GM12872 (cell line): ENCODE data around the gene PIK3R5.

Experiments
- TF ChIP-seq, protein P1 (sequence below): IDR thresholded peaks from 3 replicates; pipeline ENCODE4 v1.5.1; 2011; ENCODE audit warnings: low read depth, mild to moderate bottlenecking, low read length, moderate library complexity; ENCODE audit not compliant: insufficient read depth

PIK3R5 gene

GRCh38 chr17:8875957-8876356, 89.5 kb downstream of the PIK3R5 start:
- TF ChIP-seq, protein P1, sequence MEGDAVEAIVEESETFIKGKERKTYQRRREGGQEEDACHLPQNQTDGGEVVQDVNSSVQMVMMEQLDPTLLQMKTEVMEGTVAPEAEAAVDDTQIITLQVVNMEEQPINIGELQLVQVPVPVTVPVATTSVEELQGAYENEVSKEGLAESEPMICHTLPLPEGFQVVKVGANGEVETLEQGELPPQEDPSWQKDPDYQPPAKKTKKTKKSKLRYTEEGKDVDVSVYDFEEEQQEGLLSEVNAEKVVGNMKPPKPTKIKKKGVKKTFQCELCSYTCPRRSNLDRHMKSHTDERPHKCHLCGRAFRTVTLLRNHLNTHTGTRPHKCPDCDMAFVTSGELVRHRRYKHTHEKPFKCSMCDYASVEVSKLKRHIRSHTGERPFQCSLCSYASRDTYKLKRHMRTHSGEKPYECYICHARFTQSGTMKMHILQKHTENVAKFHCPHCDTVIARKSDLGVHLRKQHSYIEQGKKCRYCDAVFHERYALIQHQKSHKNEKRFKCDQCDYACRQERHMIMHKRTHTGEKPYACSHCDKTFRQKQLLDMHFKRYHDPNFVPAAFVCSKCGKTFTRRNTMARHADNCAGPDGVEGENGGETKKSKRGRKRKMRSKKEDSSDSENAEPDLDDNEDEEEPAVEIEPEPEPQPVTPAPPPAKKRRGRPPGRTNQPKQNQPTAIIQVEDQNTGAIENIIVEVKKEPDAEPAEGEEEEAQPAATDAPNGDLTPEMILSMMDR = no peak

DNA sequence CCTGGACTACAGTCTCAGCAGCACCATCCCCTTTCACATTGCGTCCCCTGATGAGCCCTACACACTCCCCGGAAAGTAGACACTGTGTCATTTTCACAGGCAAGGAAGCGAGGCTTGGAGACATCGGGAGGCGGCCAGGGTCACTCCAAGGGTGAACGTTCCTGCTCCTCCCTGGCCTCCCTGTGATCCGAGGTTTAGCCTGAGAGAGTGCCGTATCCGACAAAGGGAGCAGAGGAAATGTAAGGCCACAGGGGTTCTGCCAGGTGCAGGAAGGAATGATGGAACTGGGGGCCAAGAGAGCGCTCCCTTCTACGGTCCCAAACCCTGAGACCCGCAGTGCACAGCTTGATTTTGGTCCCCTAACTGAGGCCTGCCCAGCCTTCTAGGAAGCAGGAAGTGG, 90.1 kb downstream of the PIK3R5 start:
- TF ChIP-seq, protein P1 = no peak

DNA sequence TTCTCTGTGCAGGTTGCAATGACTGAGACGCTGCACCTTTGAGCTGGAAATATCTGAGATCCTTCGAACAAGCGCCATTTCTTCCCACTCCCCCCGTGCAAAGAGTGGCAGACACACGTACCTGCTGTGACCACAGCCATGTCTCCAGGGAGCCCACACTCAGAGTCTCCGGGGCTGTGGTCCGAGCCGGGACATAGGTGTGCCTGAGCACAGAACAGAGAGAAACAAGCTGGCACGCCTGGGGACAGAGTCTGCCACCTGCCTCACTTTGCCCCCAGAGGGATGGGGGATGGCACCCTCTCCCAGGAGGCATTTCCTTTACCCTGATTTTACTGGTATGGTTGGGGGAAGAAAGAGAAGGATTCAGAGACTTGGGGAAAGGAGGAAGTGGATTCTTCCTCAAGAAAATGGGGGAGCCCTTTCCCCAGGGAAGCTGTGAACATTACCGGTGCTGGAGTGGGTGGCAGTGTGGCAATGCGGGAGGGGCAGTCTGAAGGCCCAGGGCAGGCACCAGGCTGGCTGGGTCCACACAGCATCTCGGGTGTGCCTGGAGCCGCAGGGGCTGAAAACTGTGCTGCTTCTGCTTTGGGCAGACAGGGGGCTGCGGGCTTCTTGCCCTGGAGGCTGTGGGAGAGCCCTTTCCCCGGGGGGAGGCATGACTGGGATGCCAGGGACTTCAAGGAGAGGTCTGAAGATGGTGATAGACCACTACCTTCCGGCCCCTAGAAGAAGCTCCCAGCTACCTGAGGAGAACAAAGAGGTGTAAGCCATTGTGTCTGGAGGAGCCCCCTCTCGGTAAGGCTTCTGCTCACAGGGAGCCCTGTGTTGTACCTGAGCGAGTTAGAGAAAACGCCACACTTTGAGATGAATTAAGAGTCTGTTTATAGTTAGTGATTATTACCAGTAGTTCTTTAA, 91.4 kb downstream of the PIK3R5 start:
- TF ChIP-seq, protein P1 = no peak

GRCh38 chr17:8872705-8873435, 92.6 kb downstream of the PIK3R5 start:
- TF ChIP-seq, protein P1 = no peak

DNA sequence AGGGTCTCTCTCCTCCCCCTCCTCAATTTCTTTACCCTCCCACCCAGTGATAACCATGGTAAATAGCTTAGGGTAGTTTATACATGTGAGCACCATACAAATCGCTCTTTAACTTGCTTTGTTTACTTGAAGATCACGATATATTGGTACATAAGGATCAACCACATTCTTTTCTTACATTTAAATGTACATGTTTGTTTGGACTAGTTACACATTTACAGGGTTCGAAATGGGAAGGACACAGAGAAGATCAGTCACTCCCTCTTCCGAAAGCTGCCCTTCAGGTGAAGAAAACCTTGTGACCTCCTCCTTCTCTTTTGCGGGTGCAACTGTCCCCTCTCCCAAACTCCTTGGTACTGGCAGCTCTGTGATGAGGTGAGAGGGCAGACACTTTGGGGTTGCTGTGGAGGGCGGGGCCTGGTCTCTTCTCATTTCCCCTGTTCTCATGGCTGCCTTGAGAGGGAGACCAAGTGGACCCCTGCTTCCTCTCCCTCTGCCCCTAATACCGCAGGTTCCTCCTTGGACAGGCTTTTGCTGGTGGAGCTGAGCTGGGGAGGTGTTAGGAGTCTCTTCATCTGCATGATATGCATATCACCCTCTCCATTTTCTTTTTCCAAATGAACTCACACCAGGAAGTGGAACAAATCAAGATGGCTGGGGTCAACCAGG, 93.3 kb downstream of the PIK3R5 start:
- TF ChIP-seq, protein P1 = no peak

GRCh38 chr17:8871081-8871581, 94.4 kb downstream of the PIK3R5 start:
- TF ChIP-seq, protein P1 = no peak
